Hepatocyte (in vitro differentiated cells): ENCODE results near the gene ME3. TPM values are rescaled to one million over a fixed set of nuclear protein-coding genes. Genes with fewer than 3 reads are reported as not detected.

Experiments
- DNase-seq: peaks from one replicate; pipeline ENCODE4 v3.0.0-alpha.2; 2016; ENCODE audit warnings: low spot score
- H2AFZ ChIP-seq: fragments of 200-600 bp; sonication (generic); 2 replicates; pipeline ENCODE4 v1.6.0; 2016; ENCODE audit warnings: antibody characterized with exemption, mild to moderate bottlenecking
- H3K27ac ChIP-seq: fragments of 200-600 bp; sonication (generic); 2 replicates; pipeline ENCODE4 v1.5.1; 2016; ENCODE audit warnings: mild to moderate bottlenecking
- H3K27me3 ChIP-seq: fragments of 200-600 bp; sonication (generic); 2 replicates; pipeline ENCODE4 v1.6.1; 2016
- H3K36me3 ChIP-seq: fragments of 200-600 bp; sonication (generic); replicated peaks from 2 replicates; pipeline ENCODE4 v1.5.1; 2016; ENCODE audit warnings: low read depth; ENCODE audit not compliant: insufficient read depth
- H3K4me1 ChIP-seq: fragments of 200-600 bp; sonication (generic); 2 replicates; pipeline ENCODE4 v1.5.1; 2016; ENCODE audit warnings: mild to moderate bottlenecking, moderate library complexity; ENCODE audit not compliant: insufficient read depth
- H3K4me2 ChIP-seq: fragments of 200-600 bp; sonication (generic); 2 replicates; pipeline ENCODE4 v1.6.0; 2016
- H3K4me3 ChIP-seq: fragments of 200-600 bp; sonication (generic); 2 replicates; pipeline ENCODE4 v1.5.1; 2016; ENCODE audit warnings: mild to moderate bottlenecking
- H3K79me2 ChIP-seq: fragments of 200-600 bp; sonication (generic); 2 replicates; pipeline ENCODE4 v1.6.0; 2017; ENCODE audit warnings: mild to moderate bottlenecking
- H3K9me2 ChIP-seq: fragments of 200-600 bp; sonication (generic); replicated peaks from 2 replicates; pipeline ENCODE4 v1.6.0; 2017; ENCODE audit warnings: mild to moderate bottlenecking; ENCODE audit not compliant: insufficient read depth
- H3K9me3 ChIP-seq: fragments of 200-600 bp; sonication (generic); 2 replicates; pipeline ENCODE4 v1.5.1; 2016; ENCODE audit warnings: low read depth, mild to moderate bottlenecking
- H4K20me1 ChIP-seq: fragments of 200-600 bp; sonication (generic); 2 replicates; pipeline ENCODE4 v1.6.0; 2016; ENCODE audit warnings: mild to moderate bottlenecking; ENCODE audit not compliant: insufficient read depth, poor library complexity, severe bottlenecking
- CTCF ChIP-seq: fragments of 200-600 bp; sonication (generic); IDR thresholded peaks from 2 replicates; pipeline ENCODE4 v1.5.1; 2016; ENCODE audit warnings: antibody characterized with exemption, mild to moderate bottlenecking; ENCODE audit not compliant: poor library complexity
- EZH2 ChIP-seq: fragments of 200-600 bp; sonication (generic); IDR thresholded peaks from 2 replicates; pipeline ENCODE4 v1.6.1; 2016; ENCODE audit warnings: antibody characterized with exemption, mild to moderate bottlenecking, borderline replicate concordance
- EZH2phosphoT487 ChIP-seq: fragments of 200-600 bp; sonication (generic); IDR thresholded peaks from one replicate; pipeline ENCODE4 v1.6.1; 2018; ENCODE audit warnings: antibody characterized with exemption, mild to moderate bottlenecking, low read depth, moderate library complexity; ENCODE audit not compliant: unreplicated experiment, severe bottlenecking
- WGBS: methylation state at CpG from one replicate; pipeline ENCODE4 v1.1.6; 2016; ENCODE audit warnings: low lambda C conversion rate; ENCODE audit errors: missing lambda C conversion rate; 5-methylcytosine and 5-hydroxymethylcytosine counted together
- polyA plus RNA-seq: library from polyadenylated mRNA; unstranded; fragments of >200 nt; fragmentation: Nextera tagmentation; extraction: Ambion mirVana; gene quantifications from 2 replicates; pipeline ENCODE4 v1.2.1, GENCODE V29; 2016
- total RNA-seq: library from RNA; depleted of rRNA; stranded (reverse); fragments of >200 nt; gene quantifications from 2 replicates; pipeline ENCODE4 v1.2.3, GENCODE V29; 2014

ME3 gene
- total and polyA plus RNA-seq, 2 experiments from 2014 or later: 10.3 to 16.1 TPM

GRCh38 chr11:86442827-86443226 is 229.6 kb downstream of the ME3 start:
- no peaks in the 10 kb centered on the region for H3K27me3 ChIP-seq
- no peak for DNase-seq
- WGBS: 88% methylated on average over 5 of the region's 5 CpGs
- H3K27ac ChIP-seq: no peak overlapping the region
- H2AFZ ChIP-seq: no peak overlapping the region
- H3K4me2 ChIP-seq: no peak overlapping the region
- no peaks in the 10 kb centered on the region for H3K36me3 ChIP-seq
- H3K4me3 ChIP-seq: no peak overlapping the region
- no peaks in the 10 kb centered on the region for H3K9me2 ChIP-seq
- H4K20me1 ChIP-seq: no peaks in the 10 kb centered on the region
- H3K79me2 ChIP-seq: no peaks in the 10 kb centered on the region
- no peaks in the 10 kb centered on the region for H3K4me1 ChIP-seq
- TF ChIP-seq EZH2 (no peak), EZH2phosphoT487 (no peak), CTCF (no peak)
- no peaks in the 10 kb centered on the region for H3K9me3 ChIP-seq

GRCh38 chr11:86442420-86442819 is 230.0 kb downstream of the ME3 start:
- 74% methylated on average over 2 of the region's 2 CpGs for WGBS
- no peak for DNase-seq
- H3K4me2 ChIP-seq: no peak overlapping the region

GRCh38 chr11:86440843-86441242 is 231.6 kb downstream of the ME3 start:
- no peak overlapping the region for H3K27ac ChIP-seq

More at GRCh38 chr11:86442420-86442819, 230.0 kb downstream of the ME3 start:
- Histone ChIP-seq H2AFZ (no peak overlapping the region), H3K27me3 (no peaks in the 10 kb centered on the region), H3K79me2 (no peaks in the 10 kb centered on the region), H3K27ac (no peak overlapping the region), H3K9me3 (no peaks in the 10 kb centered on the region), H3K4me1 (no peaks in the 10 kb centered on the region), H4K20me1 (no peaks in the 10 kb centered on the region), H3K36me3 (no peaks in the 10 kb centered on the region), H3K9me2 (no peaks in the 10 kb centered on the region), H3K4me3 (no peak overlapping the region)
- TF ChIP-seq EZH2 (no peak), CTCF (no peak), EZH2phosphoT487 (no peak)

More at GRCh38 chr11:86440843-86441242, 231.6 kb downstream of the ME3 start:
- no peaks in the 10 kb centered on the region for H3K36me3 ChIP-seq
- no peaks in the 10 kb centered on the region for H3K27me3 ChIP-seq
- no peaks in the 10 kb centered on the region for H3K4me1 ChIP-seq
- no peak overlapping the region for H3K4me2 ChIP-seq
- H3K4me3 ChIP-seq: no peak overlapping the region
- DNase-seq: no peak
- H3K9me2 ChIP-seq: no peaks in the 10 kb centered on the region
- no peaks in the 10 kb centered on the region for H4K20me1 ChIP-seq
- 91% methylated on average over 2 of the region's 2 CpGs for WGBS
- no peaks in the 10 kb centered on the region for H3K79me2 ChIP-seq
- H3K9me3 ChIP-seq: no peaks in the 10 kb centered on the region
- H2AFZ ChIP-seq: no peak overlapping the region
- no peak for TF ChIP-seq EZH2phosphoT487
- no peak for TF ChIP-seq CTCF
- no peak for TF ChIP-seq EZH2
